Body of pancreas (tissue), 4 donors: ENCODE data around the gene MRPL3.

Source experiments
- CTCF ChIP-seq, 7 experiments: fragments of 450-650 bp in 4 of 7; fragments of 200-600 bp in 3 of 7; sonication (generic) in 3 of 7; IDR thresholded peaks; one replicate each; pipeline ENCODE4 v1.5.1; 2016 to 2019; ENCODE audit warnings: antibody characterized with exemption in 7 of 7
- POLR2A ChIP-seq, 3 donors: fragments of 450-650 bp; IDR thresholded peaks; one replicate each; pipeline ENCODE4 v1.6.1; 2016; ENCODE audit warnings: antibody characterized with exemption in 3 of 3, mild to moderate bottlenecking in 2 of 3

- no peak for TF ChIP-seq POLR2A (IDR thresholded peaks at IDR 0.05)
- TF ChIP-seq CTCF (IDR thresholded peaks at IDR 0.05) = no peak
Observed at GRCh38 chr3:131546441-131546840, 43.7 kb upstream of the MRPL3 start.
